Breast epithelium (tissue), 4 donors: ENCODE results near the gene YJEFN3. TPM values are rescaled to one million over a fixed set of nuclear protein-coding genes. Genes with fewer than 3 reads are reported as not detected.

Experiments
- DNase-seq, 2 donors: peaks; one replicate each; pipeline ENCODE4 v3.0.0-alpha.2; 2019; ENCODE audit warnings: low spot score in 2 of 2
- H3K27ac ChIP-seq, 2 donors: fragments of 200-600 bp; sonication (generic) in 1 of 2; one replicate each; pipeline ENCODE4 v1.5.1; 2016 to 2019; ENCODE audit warnings: mild to moderate bottlenecking in 1 of 2
- H3K27me3 ChIP-seq, 2 donors: fragments of 200-600 bp; sonication (generic) in 1 of 2; one replicate each; pipeline versions ENCODE4 v1.5.1 to v1.6.0; 2017 to 2019; ENCODE audit warnings: control low read depth in 1 of 2, mild to moderate bottlenecking in 1 of 2
- H3K36me3 ChIP-seq: fragments of 200-600 bp; one replicate; pipeline ENCODE4 v1.5.1; 2019
- H3K4me1 ChIP-seq, 2 donors: fragments of 200-600 bp; sonication (generic); one replicate each; pipeline ENCODE4 v1.5.1; 2016 to 2019; ENCODE audit warnings: control low read depth in 1 of 2
- H3K4me3 ChIP-seq, 3 donors: fragments of 200-600 bp; sonication (generic); 1 replicate in 2 of 3; 2 replicates in 1 of 3; pipeline ENCODE4 v1.5.1; 2016 to 2019; ENCODE audit warnings: mild to moderate bottlenecking in 3 of 3, moderate library complexity in 2 of 3
- H3K9me3 ChIP-seq, 2 donors: fragments of 200-600 bp; sonication (generic) in 1 of 2; one replicate each; pipeline ENCODE4 v1.5.1; 2016 to 2019; ENCODE audit warnings: control low read depth in 1 of 2
- POLR2A ChIP-seq: fragments of 450-650 bp; IDR thresholded peaks from one replicate; pipeline ENCODE4 v1.6.1; 2016; ENCODE audit warnings: antibody characterized with exemption, mild to moderate bottlenecking, moderate library complexity
- POLR2AphosphoS5 ChIP-seq, 3 donors: sonication (generic); formaldehyde crosslinking; IDR thresholded peaks; one replicate each; pipeline ENCODE4 v1.6.1; 2017; ENCODE audit warnings: antibody characterized with exemption in 3 of 3
- intact Hi-C: fragments of 100-400 bp; cut with DNase I; formaldehyde crosslinking; loops from one replicate; pipeline ENCODE4 v1.15.1; 2023; ENCODE audit warnings: low total_unique reads
- total RNA-seq, 3 donors: library from RNA; depleted of rRNA; stranded (reverse); fragments of >200 nt; gene quantifications; one replicate each; pipeline ENCODE4 v1.1.0, GENCODE V29; 2016
- TF ChIP-seq, protein P1 (sequence below), 3 donors: fragments of 450-650 bp; IDR thresholded peaks; one replicate each; pipeline ENCODE4 v1.5.1; 2016 to 2017; ENCODE audit warnings: antibody characterized with exemption in 3 of 3, mild to moderate bottlenecking in 3 of 3, moderate library complexity in 3 of 3

The YJEFN3 gene
- total RNA-seq, 3 donors from 2014 or later = 0.88 to 2.0 (median 1.3) TPM

DNA sequence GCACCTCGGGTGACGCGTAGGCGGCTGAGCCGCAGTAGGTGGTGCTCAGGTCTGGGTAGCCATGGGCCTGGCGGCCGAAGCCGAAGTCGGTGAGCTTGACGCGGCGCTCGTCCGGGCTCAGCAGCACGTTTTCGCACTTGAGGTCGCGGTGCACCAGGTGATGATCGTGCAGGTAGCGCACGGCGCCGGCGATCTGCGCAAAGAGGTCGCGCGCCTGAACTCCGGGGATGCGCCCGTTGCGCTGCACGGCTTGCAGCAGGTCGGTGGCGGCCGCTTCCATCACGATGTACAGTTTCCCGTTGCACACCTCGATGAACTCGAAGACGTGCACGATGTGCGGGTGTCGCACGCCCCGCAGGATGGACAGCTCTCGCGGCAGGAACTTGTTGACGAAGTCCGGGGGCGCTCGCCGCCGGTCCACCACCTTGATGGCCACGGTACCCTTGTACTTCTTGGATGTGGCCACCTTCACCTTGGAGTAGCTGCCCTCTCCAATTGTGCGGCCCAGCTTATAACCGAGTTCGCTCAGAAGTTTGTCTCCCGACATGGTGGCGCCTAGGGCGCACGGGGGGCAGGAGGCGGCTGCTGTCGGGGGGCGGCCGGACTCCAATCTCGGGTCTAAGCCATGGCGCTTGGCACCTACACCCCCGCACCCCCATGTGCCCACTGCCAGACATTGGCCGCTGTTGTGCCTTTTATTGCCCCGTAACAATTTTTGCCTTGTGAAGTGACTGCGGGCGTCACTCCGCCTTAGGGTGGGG is 13.7 kb upstream of the YJEFN3 start, which contains the start of gene TSSK6:
TSS of gene TSSK6 (minus strand) at position 668 of the 761 bp plus-strand sequence. CDS start at position 547, 121 bp downstream.
- H3K36me3 ChIP-seq = no peaks in the 10 kb centered on the region
- no peak for TF ChIP-seq POLR2A
- TF ChIP-seq, protein P1, sequence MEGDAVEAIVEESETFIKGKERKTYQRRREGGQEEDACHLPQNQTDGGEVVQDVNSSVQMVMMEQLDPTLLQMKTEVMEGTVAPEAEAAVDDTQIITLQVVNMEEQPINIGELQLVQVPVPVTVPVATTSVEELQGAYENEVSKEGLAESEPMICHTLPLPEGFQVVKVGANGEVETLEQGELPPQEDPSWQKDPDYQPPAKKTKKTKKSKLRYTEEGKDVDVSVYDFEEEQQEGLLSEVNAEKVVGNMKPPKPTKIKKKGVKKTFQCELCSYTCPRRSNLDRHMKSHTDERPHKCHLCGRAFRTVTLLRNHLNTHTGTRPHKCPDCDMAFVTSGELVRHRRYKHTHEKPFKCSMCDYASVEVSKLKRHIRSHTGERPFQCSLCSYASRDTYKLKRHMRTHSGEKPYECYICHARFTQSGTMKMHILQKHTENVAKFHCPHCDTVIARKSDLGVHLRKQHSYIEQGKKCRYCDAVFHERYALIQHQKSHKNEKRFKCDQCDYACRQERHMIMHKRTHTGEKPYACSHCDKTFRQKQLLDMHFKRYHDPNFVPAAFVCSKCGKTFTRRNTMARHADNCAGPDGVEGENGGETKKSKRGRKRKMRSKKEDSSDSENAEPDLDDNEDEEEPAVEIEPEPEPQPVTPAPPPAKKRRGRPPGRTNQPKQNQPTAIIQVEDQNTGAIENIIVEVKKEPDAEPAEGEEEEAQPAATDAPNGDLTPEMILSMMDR (IDR thresholded peaks at IDR 0.05) = no peak
- TF ChIP-seq POLR2AphosphoS5 (IDR thresholded peaks at IDR 0.05) = no peak
- no peak for DNase-seq
- H3K4me3 ChIP-seq = peak within 1 kb of the TSS; percentile 83 to 85 (median 85)
- peak within 1 kb of the TSS; percentile 92 to 93 for H3K27ac ChIP-seq
- no peaks in the 10 kb centered on the region for H3K9me3 ChIP-seq
- intact Hi-C loops = no loop called here
- H3K4me1 ChIP-seq = peaks cover 0 to 5% of the 10 kb centered on the region in 2 donors
- H3K27me3 ChIP-seq = no peaks in the 10 kb centered on the region

DNA sequence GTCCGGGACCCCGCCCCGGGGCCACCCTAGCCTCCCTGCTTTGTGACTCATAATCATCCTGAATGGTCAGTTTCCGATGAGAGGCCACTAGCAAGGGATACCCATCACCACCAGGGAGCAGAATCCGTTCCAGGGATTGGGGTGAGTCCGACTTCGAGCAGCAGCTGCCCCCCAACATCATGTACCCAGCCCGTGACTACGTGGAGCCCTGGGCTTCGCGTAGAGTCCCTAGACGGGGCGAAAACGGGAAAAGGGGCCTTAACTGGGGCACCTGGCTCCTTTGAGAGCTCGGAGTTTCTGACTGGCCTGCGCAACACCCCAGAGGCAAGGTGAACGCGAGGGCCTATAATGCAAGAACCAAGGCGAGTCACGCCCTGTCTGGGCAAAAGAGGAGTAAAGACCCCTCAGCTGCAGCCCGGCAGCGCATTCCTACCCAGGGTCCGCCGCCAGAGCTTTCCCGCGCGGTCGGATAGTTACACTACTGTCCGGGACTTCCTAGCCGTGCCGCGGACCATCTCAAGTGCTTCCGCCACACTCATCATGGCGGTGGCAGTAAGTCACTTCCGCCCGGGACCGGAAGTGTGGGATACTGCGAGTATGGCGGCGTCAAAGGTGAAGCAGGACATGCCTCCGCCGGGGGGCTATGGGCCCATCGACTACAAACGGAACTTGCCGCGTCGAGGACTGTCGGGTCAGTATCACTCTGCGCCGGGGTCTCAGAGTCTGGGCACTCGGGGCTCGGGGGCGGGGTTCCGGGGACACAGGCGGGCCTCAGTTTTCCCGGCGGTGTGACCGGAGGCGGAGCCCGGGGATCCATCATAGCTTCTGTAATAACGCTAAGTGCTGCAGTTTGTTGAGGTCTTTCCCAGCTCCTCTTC is 12.8 kb upstream of the YJEFN3 start, which contains the start of gene NDUFA13:
TSS of gene NDUFA13 (plus strand) at position 584 of the 878 bp plus-strand sequence. CDS start at position 598, 14 bp downstream.
- intact Hi-C loops = no loop called here

DNA sequence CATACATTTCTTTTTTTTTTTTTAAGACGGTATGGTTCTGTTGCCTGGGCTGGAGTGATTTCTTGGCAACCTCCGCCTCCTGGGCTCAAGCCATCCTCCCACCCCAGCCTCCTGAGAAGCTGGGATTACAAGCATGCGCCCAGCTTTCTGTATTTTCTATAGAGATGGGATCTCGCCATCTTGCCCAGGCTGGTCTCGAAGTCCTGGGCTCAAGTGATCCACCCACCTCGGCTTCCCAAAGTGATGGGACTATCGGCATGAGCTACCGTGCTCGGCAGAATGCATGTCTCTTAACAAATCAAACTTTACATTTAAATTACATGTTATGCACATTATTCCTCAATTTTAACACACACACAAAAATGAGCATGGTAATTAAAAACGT is 11.5 kb upstream of the YJEFN3 start:
- peaks cover 0 to 5% of the 10 kb centered on the region in 2 donors for H3K4me1 ChIP-seq
- H3K36me3 ChIP-seq = no peaks in the 10 kb centered on the region
- no peaks in the 10 kb centered on the region for H3K9me3 ChIP-seq
- no peak for TF ChIP-seq POLR2A
- no peak for TF ChIP-seq POLR2AphosphoS5 (IDR thresholded peaks at IDR 0.05)
- TF ChIP-seq, protein P1 (IDR thresholded peaks at IDR 0.05) = no peak
- no peaks in the 10 kb centered on the region for H3K27me3 ChIP-seq
- no peak overlapping the region for H3K27ac ChIP-seq
- intact Hi-C loops = no loop called here
- peak overlapping the region in 2 of 3 donors; percentile 85 for H3K4me3 ChIP-seq
- DNase-seq = no peak

More for the DNA sequence above, 12.8 kb upstream of the YJEFN3 start, which contains the start of gene NDUFA13:
- Histone ChIP-seq H3K27me3 (no peaks in the 10 kb centered on the region), H3K4me1 (peaks cover 0 to 5% of the 10 kb centered on the region in 2 donors), H3K9me3 (no peaks in the 10 kb centered on the region), H3K27ac (peak within 1 kb of the TSS; percentile 92 to 93), H3K4me3 (peak within 1 kb of the TSS; percentile 83 to 85 (median 85)), H3K36me3 (no peaks in the 10 kb centered on the region)
- TF ChIP-seq POLR2A = peak; percentile 78
- TF ChIP-seq, protein P1 (IDR thresholded peaks at IDR 0.05) = peak in 2 of 3 donors; percentile 5 to 14
- TF ChIP-seq POLR2AphosphoS5 (IDR thresholded peaks at IDR 0.05) = peak; percentile 100
- DNase-seq = peak; percentile 92 to 95

DNA sequence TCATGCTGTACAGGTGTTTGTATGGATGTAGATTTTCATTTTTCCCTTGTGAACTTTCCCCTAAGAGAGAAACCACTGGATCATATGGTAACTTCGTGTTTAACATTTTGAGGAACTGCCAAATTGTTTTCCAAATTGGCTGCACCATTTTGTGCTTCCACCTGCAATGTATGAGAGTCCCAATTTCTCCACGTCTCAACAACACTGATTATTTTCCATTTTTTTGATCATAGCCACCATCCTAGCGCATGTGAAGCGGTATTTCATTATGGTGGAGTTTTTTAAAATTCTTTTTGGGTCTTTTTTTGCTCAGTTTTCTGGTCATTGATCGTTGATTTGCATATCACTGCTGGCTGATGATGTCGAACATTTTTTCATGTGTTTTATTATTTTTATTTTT is 7.7 kb upstream of the YJEFN3 start:
- no peaks in the 10 kb centered on the region for H3K27me3 ChIP-seq
- no peaks in the 10 kb centered on the region for H3K9me3 ChIP-seq
- H3K27ac ChIP-seq = no peak overlapping the region
- no peak overlapping the region for H3K4me3 ChIP-seq
- H3K36me3 ChIP-seq = no peaks in the 10 kb centered on the region
- H3K4me1 ChIP-seq = peaks cover 0 to 5% of the 10 kb centered on the region in 2 donors
- TF ChIP-seq POLR2AphosphoS5 (IDR thresholded peaks at IDR 0.05) (no peak), POLR2A (no peak)
- TF ChIP-seq, protein P1 (IDR thresholded peaks at IDR 0.05) = no peak
- intact Hi-C loops = no loop called here
- DNase-seq = no peak
